HUES6 (cell line): Measurements from ENCODE around the gene SLC44A3.

ENCODE experiments used
- H3K27ac ChIP-seq: 2 replicates; pipeline ENCODE4 v1.7.0; 2013; ENCODE audit warnings: low read depth, mild to moderate bottlenecking, low read length, inconsistent platforms
- H3K27me3 ChIP-seq: 2 replicates; pipeline ENCODE4 v1.6.1; 2013; ENCODE audit warnings: low read length; ENCODE audit not compliant: control insufficient read depth, insufficient read depth
- H3K36me3 ChIP-seq: 2 replicates; pipeline ENCODE4 v1.6.1; 2013; ENCODE audit warnings: low read length; ENCODE audit not compliant: control insufficient read depth, insufficient read depth
- H3K4me1 ChIP-seq: 2 replicates; pipeline ENCODE4 v1.6.1; 2013; ENCODE audit warnings: low read length; ENCODE audit not compliant: control insufficient read depth, insufficient read depth
- H3K4me3 ChIP-seq: 2 replicates; pipeline ENCODE4 v1.5.1; 2013; ENCODE audit warnings: low read depth, low read length
- H3K9ac ChIP-seq: one replicate; pipeline ENCODE4 v1.6.1; 2013; ENCODE audit warnings: mild to moderate bottlenecking, low read length
- H3K9me3 ChIP-seq: 2 replicates; pipeline ENCODE4 v1.6.1; 2013; ENCODE audit warnings: low read depth, low read length; ENCODE audit not compliant: control insufficient read depth, insufficient read depth

SLC44A3 gene

GRCh38 chr1:94816030-94816429, 4.1 kb upstream of the SLC44A3 start:
- H3K4me3 ChIP-seq: no peak overlapping the region
- H3K36me3 ChIP-seq: no peaks in the 10 kb centered on the region
- H3K4me1 ChIP-seq: peaks cover 12% of the 10 kb centered on the region
- no peaks in the 10 kb centered on the region; the same call in none of the 2 replicates for H3K9me3 ChIP-seq
- peaks cover 30% of the 10 kb centered on the region for H3K27me3 ChIP-seq
- H3K9ac ChIP-seq: no peak overlapping the region
- H3K27ac ChIP-seq: no peak overlapping the region

- Histone ChIP-seq H3K9ac (no peak overlapping the region), H3K4me1 (peaks cover 13% of the 10 kb centered on the region), H3K4me3 (no peak overlapping the region), H3K27me3 (peaks cover 29% of the 10 kb centered on the region), H3K9me3 (no peaks in the 10 kb centered on the region; the same call in 1 of the 2 replicates), H3K36me3 (no peaks in the 10 kb centered on the region), H3K27ac (no peak overlapping the region)
These were observed 2.4 kb upstream of the SLC44A3 start for GRCh38 chr1:94817712-94818111.

- Histone ChIP-seq H3K27me3 (peaks cover 23% of the 10 kb centered on the region), H3K4me1 (peaks cover 13% of the 10 kb centered on the region), H3K9me3 (no peaks in the 10 kb centered on the region; the same call in 1 of the 2 replicates), H3K9ac (peak overlapping the region; percentile 62), H3K27ac (no peak overlapping the region), H3K36me3 (no peaks in the 10 kb centered on the region), H3K4me3 (peak overlapping the region; percentile 73)
These were observed 766 bp upstream of the SLC44A3 start for GRCh38 chr1:94819238-94819944.

- no peak overlapping the region for H3K27ac ChIP-seq
- no peaks in the 10 kb centered on the region; the same call in 1 of the 2 replicates for H3K9me3 ChIP-seq
- H3K27me3 ChIP-seq: peaks cover 23% of the 10 kb centered on the region
- H3K4me3 ChIP-seq: peak overlapping the region; percentile 73
- no peaks in the 10 kb centered on the region for H3K36me3 ChIP-seq
- peaks cover 13% of the 10 kb centered on the region for H3K4me1 ChIP-seq
- no peak overlapping the region for H3K9ac ChIP-seq
These were observed 779 bp downstream of the SLC44A3 start for GRCh38 chr1:94820936-94821335.

- H3K36me3 ChIP-seq: no peaks in the 10 kb centered on the region
- H3K9me3 ChIP-seq: no peaks in the 10 kb centered on the region
- H3K4me1 ChIP-seq: peaks cover 13% of the 10 kb centered on the region
- H3K27ac ChIP-seq: no peak overlapping the region
- no peak overlapping the region for H3K4me3 ChIP-seq
- H3K27me3 ChIP-seq: peaks cover 23% of the 10 kb centered on the region
- H3K9ac ChIP-seq: no peak overlapping the region
These were observed 1.6 kb downstream of the SLC44A3 start for GRCh38 chr1:94821636-94822305.

GRCh38 chr1:94823116-94823515, 3.0 kb downstream of the SLC44A3 start:
- H3K27me3 ChIP-seq: peaks cover 23% of the 10 kb centered on the region
- peaks cover 13% of the 10 kb centered on the region for H3K4me1 ChIP-seq
- no peak overlapping the region for H3K4me3 ChIP-seq
- no peak overlapping the region for H3K9ac ChIP-seq
- H3K36me3 ChIP-seq: no peaks in the 10 kb centered on the region
- no peaks in the 10 kb centered on the region for H3K9me3 ChIP-seq
- H3K27ac ChIP-seq: no peak overlapping the region

- H3K4me3 ChIP-seq: no peak overlapping the region
- H3K36me3 ChIP-seq: no peaks in the 10 kb centered on the region
- 0 out of 2 replicates have a peak, but pooled peaks cover 2% of the 10 kb centered on the region for H3K4me1 ChIP-seq
- H3K27ac ChIP-seq: no peak overlapping the region
- no peak overlapping the region for H3K9ac ChIP-seq
- peaks cover 16% of the 10 kb centered on the region for H3K27me3 ChIP-seq
- no peaks in the 10 kb centered on the region for H3K9me3 ChIP-seq
These were observed 5.8 kb downstream of the SLC44A3 start for GRCh38 chr1:94825936-94826335.

GRCh38 chr1:94827434-94827833, 7.3 kb downstream of the SLC44A3 start:
- H3K27ac ChIP-seq: no peak overlapping the region
- no peak overlapping the region for H3K4me3 ChIP-seq
- no peaks in the 10 kb centered on the region for H3K4me1 ChIP-seq
- H3K9me3 ChIP-seq: no peaks in the 10 kb centered on the region
- peaks cover 4% of the 10 kb centered on the region; the same call in 1 of the 2 replicates for H3K27me3 ChIP-seq
- H3K9ac ChIP-seq: no peak overlapping the region
- H3K36me3 ChIP-seq: no peaks in the 10 kb centered on the region

GRCh38 chr1:94828251-94828650, 8.1 kb downstream of the SLC44A3 start:
- H3K36me3 ChIP-seq: no peaks in the 10 kb centered on the region
- H3K9me3 ChIP-seq: no peaks in the 10 kb centered on the region
- H3K9ac ChIP-seq: no peak overlapping the region
- no peak overlapping the region for H3K27ac ChIP-seq
- H3K4me1 ChIP-seq: no peaks in the 10 kb centered on the region
- no peak overlapping the region for H3K4me3 ChIP-seq
- peaks cover 1% of the 10 kb centered on the region; the same call in 1 of the 2 replicates for H3K27me3 ChIP-seq

- no peaks in the 10 kb centered on the region for H3K9me3 ChIP-seq
- no peaks in the 10 kb centered on the region for H3K4me1 ChIP-seq
- no peaks in the 10 kb centered on the region for H3K36me3 ChIP-seq
- H3K4me3 ChIP-seq: no peak overlapping the region
- H3K9ac ChIP-seq: no peak overlapping the region
- no peaks in the 10 kb centered on the region for H3K27me3 ChIP-seq
- no peak overlapping the region for H3K27ac ChIP-seq
These were observed 11.5 kb downstream of the SLC44A3 start for GRCh38 chr1:94831641-94832040.

- H3K27ac ChIP-seq: no peak overlapping the region
- no peaks in the 10 kb centered on the region for H3K4me1 ChIP-seq
- no peaks in the 10 kb centered on the region for H3K9me3 ChIP-seq
- no peak overlapping the region for H3K4me3 ChIP-seq
- no peaks in the 10 kb centered on the region for H3K36me3 ChIP-seq
- H3K9ac ChIP-seq: no peak overlapping the region
- no peaks in the 10 kb centered on the region for H3K27me3 ChIP-seq
These were observed 12.3 kb downstream of the SLC44A3 start for GRCh38 chr1:94832446-94832845.
